T-helper 22 cell (primary cell): ENCODE measurements around the gene POP5.
A peak's percentile ranks its signal among the peaks of the same experiment; 100 is the strongest.
"Not testable (repeated sequence)": the region's sequence is repeated elsewhere in the genome, so short reads cannot be mapped to it uniquely, and the experiment has no call there.

Experiments used
- DNase-seq: peaks from one replicate; pipeline ENCODE4 v3.0.0-alpha.2; 2020; ENCODE audit warnings: low read depth

POP5 gene

DNA sequence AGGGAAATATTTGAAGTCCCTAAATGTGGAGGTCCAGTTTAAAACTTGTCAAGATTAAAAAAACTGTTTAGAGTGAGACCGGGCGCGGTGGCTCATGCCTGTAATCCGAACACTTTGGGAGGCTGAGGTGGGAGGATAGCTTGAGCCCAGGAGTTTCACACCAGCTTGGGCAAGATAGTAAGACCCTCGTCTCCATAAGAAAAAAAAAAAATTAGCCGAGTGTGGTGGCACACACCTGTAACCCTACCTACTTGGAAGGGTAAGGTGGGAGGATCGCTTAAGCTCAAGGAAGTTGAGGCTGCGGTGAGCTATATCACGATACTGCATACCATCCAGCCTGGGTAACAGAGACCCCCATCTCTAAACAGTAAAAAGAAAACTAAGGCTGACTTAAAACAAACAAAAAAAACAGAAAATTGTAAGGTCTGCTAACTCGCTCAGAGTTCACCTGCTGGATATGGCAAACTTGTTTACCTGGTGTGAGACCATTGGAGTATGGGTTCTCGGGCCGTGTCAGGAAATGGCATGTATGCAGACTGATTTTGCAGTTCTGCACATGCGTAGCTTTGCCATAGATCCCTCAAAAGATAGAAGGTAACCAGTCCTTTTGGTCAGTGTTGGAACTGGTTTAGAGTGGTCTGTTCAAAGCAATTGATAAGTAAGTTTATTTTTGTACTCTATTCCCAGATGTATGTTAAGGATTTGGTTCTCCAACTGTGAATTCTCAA lies 45.0 kb downstream of the POP5 start:
- DNase-seq = no peak

DNA sequence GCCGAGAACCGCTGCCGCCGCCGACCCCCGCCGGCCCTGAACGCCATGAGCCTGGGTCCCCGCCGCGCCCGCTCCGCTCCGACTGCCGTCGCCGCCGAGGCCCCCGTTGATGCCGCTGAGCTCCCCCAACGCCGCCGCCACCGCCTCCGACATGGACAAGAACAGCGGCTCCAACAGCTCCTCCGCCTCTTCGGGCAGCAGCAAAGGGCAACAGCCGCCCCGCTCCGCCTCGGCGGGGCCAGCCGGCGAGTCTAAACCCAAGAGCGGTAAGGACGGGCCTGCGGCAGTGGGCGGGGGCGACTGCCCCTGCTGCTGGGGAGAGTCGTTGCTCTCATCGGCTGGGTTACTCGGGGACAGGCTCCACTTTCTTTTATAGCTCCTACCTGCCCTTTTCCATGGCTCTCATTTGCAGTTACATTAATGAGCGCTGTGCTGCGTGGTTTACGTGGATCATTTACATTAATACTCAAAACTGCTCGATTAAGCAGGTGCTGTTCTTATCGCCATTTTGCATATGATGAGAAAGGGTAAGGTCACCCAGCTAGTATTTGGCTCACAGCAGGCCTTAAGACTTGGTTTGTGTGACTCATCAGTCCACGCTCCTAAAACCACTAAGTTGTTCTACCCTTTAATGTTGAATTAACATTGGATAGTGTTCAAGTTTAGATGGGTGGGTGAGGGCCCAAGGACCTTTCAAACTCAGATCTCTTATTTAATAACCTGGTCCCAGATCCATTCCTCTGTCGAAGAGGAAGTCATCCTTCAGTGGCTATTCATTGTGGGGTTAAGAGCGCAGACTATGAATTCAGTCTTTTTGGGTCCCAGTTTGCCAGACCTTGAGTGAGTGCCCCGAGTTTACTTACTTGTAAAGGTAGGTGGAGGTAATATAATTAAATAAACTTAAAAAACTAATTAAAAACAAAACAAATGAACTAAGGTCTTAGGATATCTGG lies 46.2 kb downstream of the POP5 start:
- peak; percentile 32 for DNase-seq

DNA sequence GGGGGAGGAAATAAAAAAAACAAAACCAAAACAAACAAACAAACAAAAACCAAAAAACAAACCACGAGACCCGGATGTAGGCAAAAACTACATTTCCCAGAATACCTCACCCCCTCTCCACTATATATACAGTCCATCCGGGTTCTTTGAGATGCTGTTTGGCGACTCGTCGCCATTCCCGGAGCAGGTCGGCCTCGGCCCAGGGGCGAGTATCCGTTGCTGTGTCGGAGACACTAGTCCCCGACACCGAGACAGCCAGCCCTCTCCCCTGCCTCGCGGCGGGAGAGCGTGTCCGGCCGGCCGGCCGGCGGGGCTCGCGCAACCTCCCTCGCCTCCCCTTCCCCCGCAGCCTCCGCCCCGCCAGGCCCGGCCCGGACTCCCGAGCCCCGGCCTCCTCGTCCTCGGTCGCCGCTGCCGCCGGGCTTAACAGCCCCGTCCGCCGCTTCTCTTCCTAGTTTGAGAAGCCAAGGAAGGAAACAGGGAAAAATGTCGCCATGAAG lies 46.9 kb downstream of the POP5 start, which contains the start of gene RNF10:
RNF10 (plus strand) TSS at position 154 of the 500 bp plus-strand sequence. CDS start 456 bp downstream, outside the sequence.
- DNase-seq = peak; percentile 64

DNA sequence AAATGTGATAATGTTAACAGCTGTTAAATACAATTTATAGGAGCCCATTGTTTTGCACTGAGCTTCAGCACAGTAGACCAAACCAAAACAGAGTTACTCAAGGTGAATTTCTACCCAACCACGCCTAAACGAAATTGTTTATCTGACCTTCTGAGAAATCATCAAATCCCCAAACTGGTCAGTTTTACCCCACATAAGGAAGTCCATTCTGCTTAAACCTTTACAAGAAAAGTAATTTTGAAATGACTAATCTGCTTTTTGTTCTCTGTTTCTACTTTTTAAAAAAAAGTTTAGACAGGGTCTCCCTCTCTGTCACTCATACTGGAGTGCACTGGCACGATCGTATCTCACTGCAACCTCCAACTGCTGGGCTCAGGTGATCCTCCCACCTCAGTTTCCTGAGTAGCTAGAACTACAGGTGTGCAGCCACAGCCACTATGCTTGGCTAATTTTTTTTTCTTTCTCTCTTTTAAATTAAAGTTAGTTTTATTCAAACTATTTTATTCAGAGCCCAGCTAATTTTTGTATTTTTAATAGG lies 48.4 kb downstream of the POP5 start:
- DNase-seq = no peak

DNA sequence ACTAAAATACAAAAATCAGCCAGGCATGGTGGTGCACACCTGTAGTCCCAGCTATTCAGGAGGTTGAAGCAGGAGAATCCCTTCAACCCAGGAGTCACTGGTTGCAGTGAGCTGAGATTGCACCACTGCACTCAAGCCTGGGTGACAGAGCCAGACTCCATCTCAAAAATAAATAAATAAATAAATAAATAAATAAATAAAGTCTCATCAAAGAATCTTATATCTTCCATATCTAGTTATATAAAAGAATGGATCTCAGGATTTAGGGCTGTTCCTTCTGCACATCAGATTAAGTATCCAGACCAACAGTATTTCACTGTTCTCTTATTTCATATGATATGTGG lies 50.8 kb downstream of the POP5 start:
- not testable (repeated sequence) for DNase-seq

DNA sequence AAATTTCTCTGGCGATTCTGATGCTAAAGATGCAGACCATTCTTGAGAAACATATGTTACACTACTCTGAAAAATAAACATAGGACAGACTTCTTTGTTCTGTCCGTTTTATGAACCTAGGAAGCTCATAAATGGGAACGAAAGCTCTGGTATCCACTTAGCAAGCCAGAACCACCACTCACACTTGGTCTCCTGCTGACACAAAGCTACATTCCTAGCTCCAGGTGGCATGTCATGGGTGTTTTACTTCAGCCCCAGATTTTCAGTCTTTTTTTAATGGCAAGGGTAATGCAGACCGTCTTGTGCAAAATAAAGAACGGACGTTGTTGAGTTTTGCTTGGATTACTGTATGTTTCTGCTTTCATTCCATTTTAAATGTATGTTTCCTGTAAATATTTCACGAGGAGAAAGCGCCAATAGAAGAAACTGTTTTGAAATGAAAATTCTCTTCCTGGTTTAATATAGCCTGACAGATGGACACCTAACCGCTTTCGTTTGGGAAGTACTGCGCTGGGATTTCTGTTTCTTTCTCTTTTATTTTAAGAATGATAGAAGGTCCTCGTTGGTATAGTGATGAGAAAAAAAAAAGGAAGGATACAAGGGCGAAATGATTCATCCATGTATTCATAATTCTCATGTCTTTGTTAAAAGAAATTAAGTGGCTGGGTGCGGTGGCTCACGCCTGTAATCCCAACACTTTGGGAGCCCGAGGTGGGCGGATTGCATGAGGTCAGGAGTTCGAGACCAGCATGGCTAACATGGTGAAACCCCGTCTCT lies 51.4 kb downstream of the POP5 start:
- no peak for DNase-seq

DNA sequence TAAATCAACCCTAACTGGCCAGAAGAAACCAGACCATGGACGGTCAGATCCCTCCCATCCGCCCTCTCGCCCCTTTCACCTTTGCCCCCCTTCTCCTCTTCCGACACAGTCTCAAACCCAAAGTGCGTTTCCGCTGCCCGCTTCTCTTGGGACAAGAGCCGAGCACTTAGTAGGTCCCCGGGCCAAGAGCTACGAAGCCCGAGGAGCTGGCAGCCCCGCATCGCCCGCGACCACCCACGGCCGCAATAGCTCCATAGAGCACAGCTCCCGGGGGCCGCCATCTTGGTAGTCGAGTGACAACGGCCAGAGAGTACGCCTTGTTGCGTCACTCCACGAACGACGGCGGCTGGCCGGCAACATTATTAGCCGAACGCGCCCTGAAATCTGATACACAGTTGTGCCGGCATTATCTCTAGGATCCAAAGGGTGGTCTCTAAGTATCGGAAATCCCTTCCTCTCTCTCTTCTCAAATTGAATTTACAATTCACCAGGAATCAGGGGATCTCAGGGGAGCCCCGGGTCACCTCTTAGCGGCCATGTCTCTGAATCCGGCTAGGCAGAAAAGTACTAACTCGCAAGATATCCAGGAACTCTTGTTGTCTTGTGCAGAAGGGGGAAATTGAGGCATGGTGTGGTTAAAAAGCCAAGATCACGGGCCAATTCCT lies 52.2 kb downstream of the POP5 start, which contains the start of gene COQ5:
COQ5 (minus strand) TSS at position 298 of the 665 bp plus-strand sequence; CDS start at position 281, 17 bp downstream.
- peak; percentile 61 for DNase-seq
